ENCODE measurements around the gene EPS15.

- TF ChIP-seq, protein P1, sequence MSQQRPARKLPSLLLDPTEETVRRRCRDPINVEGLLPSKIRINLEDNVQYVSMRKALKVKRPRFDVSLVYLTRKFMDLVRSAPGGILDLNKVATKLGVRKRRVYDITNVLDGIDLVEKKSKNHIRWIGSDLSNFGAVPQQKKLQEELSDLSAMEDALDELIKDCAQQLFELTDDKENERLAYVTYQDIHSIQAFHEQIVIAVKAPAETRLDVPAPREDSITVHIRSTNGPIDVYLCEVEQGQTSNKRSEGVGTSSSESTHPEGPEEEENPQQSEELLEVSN (IDR thresholded peaks at IDR 0.05): no peak
- TF ChIP-seq CEBPB (IDR thresholded peaks at IDR 0.05; ENCODE audit: low read depth, low read length) (no peak), CTCF (IDR thresholded peaks at IDR 0.05; ENCODE audit: control extremely low read depth in 1 of 3, insufficient read depth in 1 of 3, low read depth in 1 of 3, low read length in 3 of 3) (no peak), HDAC2 (IDR thresholded peaks at IDR 0.05; ENCODE audit: borderline replicate concordance in 1 of 2, low read depth in 2 of 2, low read length in 2 of 2) (peak in 1 of 2 experiments; percentile 59; a peak in 1 of 4 replicates), FOSL1 (IDR thresholded peaks at IDR 0.05; ENCODE audit: insufficient read depth, low read depth, low read length) (no peak), EP300 (IDR thresholded peaks at IDR 0.05; ENCODE audit: borderline replicate concordance in 1 of 2, low read depth in 2 of 2, low read length in 2 of 2) (no peak), TCF12 (IDR thresholded peaks at IDR 0.05; ENCODE audit: low read depth, low read length) (no peak), YY1 (IDR thresholded peaks at IDR 0.05; ENCODE audit: low read depth, low read length) (peak; percentile 65; the same call in 1 of the 2 replicates), SP1 (IDR thresholded peaks at IDR 0.05; ENCODE audit: low read depth, low read length) (no peak), KDM1A (IDR thresholded peaks at IDR 0.05; ENCODE audit: borderline replicate concordance, low read length) (no peak), SUZ12 (IDR thresholded peaks at IDR 0.05; ENCODE audit: low read length) (no peak)
Observed at GRCh38 chr1:51518033-51518585, 957 bp downstream of the EPS15 start.

All from H1 (cell line).